ENCODE measurements around the gene FAM120B. TPM values are rescaled to one million over a fixed set of nuclear protein-coding genes. Genes with fewer than 3 reads are reported as not detected.
"Not testable (repeated sequence)": the region's sequence is repeated elsewhere in the genome, so short reads cannot be mapped to it uniquely, and the experiment has no call there.

Gene FAM120B
- total RNA-seq, 1 donor from 2014 or later, result 57.5 TPM

DNA sequence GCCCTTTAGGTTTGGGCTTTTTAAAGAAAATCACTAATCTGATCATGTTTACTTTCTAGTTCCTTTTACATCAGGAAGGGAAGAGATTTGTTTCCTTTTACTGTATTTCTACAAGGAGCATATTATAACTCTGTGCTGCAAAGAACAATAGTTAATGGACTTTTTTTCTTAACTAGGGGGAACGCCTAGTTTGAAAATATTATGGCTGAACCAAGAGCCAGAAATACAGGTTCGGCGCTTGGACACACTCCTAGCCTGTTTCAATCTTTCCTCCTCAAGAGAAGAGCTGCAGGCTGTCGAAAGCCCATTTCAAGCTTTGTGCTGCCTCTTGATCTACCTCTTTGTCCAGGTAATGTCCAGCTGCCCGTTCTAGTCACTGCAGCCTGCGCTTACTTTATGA, 41.4 kb downstream of the FAM120B start:
- FAIRE-seq (no peak), DNase-seq (ENCODE audit: low spot score in 2 of 2) (no peak)

DNA sequence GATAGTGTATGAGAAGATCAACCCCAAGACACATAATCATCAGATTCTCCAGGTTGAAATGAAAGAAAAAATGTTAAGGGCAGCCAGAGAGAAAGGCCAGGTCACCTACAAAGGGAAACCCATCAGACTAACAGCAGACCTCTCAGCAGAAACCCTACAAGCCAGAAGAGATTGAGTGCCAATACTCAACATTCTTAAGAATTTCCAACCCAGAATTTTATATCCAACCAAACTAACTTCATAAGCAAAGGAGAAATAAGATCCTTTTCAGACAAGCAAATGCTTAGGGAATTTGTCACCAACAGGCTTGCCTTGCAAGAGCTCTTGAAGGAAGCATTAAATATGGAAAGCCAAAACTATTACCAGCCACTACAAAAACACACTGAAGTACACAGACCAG, 44.9 kb downstream of the FAM120B start:
- DNase-seq (ENCODE audit: low spot score in 2 of 2); FAIRE-seq: not testable (repeated sequence)

DNA sequence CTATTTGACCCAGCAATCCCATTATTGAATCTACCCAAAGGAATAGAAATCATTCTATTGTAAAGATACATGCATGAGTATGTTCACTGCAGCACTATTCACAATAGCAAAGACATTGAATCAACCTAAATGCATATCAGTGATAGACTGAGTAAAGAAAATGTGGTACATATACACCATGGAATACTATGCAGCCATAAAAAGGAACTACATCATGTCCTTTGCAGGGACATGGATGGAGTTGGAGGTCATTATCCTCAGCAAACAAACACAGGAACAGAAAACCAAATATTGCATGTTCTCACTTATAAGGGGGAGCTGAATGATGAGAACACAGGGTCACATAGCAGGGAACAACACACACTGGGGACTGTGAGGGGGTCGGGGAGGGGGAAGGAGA, 48.6 kb downstream of the FAM120B start:
- DNase-seq (ENCODE audit: low spot score in 2 of 2); FAIRE-seq: not testable (repeated sequence)

DNA sequence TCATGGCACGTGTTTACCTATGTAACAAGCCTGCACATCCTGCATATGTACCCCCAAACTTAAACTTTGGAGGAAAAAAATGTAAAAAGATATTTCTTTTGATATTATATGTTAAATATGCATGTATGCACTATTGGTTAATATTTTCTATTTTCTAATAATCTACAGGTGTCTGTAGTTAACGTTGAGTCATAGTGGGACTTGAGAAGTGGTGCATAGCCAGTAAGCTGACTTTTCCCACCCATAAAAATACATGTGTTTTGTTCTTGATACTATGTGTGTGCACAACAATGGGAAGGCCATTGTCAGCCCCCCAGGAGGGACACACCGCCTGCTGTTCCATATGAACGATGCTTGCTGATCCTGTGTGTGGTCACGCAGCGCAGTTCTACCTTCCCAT, 49.1 kb downstream of the FAM120B start:
- FAIRE-seq (no peak), DNase-seq (ENCODE audit: low spot score in 2 of 2) (no peak)

DNA sequence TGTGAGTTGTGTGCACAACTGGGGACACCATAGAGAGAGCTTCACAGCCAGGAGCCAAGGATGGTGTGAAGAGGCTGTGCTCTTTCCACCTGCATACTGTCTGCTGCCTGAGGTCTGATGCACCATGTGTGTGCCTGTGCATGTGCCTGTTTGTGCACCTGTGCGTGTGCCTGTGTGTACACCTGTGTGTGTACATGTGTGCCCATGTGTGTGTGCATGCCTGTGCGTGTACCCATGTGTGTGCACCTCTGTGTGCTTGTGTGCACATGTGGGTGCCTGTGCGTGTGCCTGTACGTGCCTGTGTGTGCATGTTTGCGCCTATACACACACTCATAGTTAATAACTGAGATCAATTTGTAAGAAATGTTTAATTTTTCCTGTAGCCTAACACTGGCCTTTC, 51.3 kb downstream of the FAM120B start:
- DNase-seq (ENCODE audit: low spot score in 2 of 2) (no peak), FAIRE-seq (no peak)

DNA sequence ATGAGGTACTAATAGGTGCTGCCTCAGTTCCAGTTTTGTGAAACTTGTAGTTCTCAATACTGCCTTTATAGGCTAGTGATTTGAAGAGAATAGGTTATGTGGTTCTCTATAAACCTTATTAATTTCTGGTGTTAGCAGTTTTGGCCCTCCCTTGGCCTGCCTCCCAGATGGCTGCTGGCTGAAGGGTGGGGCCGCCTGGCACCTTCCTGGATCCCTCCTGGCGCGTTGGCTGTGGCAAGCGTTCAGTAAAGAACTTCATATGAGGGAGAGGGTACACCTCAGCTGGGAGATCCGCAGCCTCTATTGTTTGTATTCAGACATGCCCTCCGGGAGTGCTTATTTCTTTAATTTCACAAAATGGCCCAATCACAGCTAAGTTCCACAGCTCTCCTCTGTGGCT, 51.9 kb downstream of the FAM120B start:
- no peak for FAIRE-seq
- DNase-seq (ENCODE audit: low spot score in 2 of 2), result no peak

DNA sequence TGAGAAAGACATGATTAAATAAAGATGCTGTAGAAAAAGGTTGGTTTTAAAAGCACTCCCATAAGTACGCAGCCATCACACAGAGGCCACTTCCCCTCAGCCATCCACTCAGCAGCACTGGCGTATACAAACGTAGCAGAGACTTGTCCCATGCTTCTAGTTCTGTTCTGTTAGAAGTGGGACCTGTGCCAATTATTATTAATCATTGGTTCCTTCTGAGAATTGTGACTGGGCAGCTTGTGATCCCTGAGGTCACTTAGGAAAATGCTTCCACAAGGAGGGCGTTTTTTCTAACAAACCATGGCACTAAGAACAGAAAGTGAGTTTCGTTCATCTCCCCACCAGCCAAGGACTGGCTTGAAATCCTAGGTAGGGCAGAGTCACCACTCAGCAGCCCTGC, 53.9 kb downstream of the FAM120B start:
- FAIRE-seq, result no peak
- no peak for DNase-seq (ENCODE audit: low spot score in 2 of 2)

DNA sequence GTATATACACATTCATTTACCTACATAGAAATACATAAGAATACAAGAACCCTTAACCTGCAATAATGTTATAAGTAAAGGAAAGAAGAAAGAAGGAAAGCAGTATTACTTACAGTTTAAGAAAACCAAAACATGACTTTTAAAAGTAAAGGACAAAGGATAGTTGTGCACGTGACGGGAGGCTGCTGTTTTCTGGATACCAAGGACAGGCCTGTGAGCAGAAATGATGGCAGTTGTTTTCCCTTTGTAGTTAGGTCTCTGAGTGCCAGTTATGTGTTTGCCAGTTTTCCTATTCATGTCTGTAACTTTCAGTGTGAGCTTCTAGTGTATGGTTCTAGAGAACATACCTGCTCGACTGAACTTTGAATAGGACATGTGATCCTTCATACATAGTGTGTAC, 54.8 kb downstream of the FAM120B start:
- DNase-seq (ENCODE audit: low spot score in 2 of 2) (no peak), FAIRE-seq (no peak)

DNA sequence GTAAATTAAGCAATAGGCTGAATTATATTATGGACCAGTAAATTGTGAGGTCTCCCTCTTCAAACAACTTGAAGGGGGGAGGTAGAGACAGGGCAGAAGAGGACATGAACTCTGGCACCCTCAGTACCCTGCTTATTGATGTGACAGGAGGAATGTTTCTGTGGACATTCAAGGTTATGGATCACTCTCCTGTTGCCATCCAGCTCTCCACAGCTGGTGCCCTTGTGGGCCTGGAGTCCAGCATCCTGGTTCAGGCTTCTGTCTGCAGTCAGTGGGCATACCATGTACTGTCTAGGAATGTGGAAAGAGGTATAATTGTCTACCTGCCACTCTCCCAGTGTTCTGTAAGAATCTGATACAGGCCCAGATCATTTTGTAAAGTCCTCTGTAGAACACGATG, 55.6 kb downstream of the FAM120B start:
- DNase-seq (ENCODE audit: low spot score in 2 of 2), result no peak
- FAIRE-seq, result no peak

DNA sequence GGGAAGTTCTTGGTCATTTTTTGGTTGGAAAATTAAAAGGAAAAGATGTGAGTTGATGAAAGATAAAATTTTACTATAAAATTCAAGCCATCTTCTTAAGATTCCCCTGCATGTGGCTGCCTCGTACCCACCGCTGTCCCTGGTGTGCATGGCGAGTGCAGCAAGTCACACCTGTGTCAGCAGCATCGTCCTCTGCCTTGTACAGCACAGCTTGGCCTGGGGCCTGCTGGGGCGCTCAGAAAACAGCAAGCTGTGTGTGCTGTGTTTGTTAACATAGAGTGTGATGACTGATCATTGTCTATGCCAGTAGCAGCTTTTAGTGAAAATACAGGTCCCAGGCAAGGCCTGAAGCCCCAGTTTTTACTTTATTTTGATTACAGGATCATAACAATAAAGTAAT, 56.7 kb downstream of the FAM120B start:
- no peak for FAIRE-seq

DNA sequence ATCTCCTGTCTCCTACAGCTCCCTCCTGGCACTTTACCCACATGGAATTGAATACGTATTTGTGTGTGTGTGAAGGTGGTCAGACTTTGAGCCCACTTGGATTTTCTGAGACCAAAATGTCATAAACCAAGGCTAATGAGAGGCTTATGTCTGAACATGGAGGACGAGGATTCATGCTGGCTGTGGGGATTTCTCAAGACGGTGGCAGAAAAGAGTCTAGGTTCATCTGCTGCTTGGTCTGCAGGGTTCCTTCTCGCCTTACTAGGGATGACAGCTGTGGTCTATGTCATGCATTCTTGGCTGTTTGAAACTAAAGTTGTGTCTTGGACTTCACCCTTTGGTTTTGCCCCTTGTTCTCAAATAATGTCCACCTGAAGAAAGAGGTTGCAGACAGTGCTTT, 58.6 kb downstream of the FAM120B start:
- FAIRE-seq (no peak), DNase-seq (ENCODE audit: low spot score in 2 of 2) (no peak)

More for the DNA sequence above, 56.7 kb downstream of the FAM120B start:
- no peak for DNase-seq (ENCODE audit: low spot score in 2 of 2)

DNA sequence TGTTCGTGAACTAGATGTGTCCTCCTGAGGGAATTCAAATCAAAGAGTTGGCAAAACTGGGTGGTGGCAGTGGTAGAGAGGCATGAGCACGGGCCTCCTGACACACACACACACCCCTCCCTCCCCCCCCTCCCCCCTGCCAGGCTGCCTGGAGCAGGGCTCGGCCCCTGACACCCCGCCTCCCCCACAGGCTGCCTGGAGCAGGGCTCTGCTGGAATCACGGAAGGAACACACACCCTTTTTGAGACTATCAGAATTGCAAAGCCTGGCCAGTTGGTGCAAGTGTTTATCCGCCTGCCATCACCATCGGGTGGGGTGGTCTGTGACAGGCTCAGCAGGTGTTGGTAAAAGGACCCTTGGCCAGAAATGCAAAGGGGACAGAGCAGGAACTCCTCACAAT, 59.0 kb downstream of the FAM120B start:
- DNase-seq (ENCODE audit: low spot score in 2 of 2) (no peak), FAIRE-seq (no peak)

DNA sequence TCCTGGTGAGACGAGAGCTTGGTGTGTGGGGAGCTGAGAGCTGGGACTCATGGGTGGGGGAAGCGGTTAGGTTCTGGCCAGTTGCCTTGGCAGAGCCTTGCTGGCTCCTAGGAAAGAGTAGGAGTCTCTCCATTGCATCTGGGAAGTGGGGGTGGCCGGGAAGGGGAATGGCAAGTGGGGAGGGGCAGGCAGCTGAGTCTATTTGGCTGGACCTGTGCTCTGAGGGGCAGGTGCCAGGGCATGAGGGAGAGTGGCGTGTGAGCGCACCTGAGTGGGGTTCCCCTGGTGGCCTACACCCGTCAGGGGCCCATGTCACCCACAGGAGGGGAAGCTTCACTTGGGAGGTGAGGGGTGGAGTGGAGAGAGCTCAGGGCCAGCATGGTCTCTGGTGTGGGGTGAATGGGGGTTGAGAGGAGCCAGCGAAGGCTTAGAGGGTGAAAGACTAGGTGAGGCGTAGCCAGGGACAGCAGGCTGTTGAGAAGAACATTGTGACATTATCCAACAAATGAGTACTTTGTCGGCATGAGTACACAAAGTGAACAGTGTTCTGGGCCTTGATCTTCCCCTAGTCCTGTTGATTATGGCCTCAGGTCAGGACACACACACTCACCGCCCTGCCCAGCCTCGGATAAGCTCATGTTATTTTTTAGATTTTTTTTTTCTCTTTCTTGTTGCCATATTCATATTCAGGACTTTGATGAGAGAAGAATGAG, 59.8 kb downstream of the FAM120B start:
- no peak for FAIRE-seq
- DNase-seq (ENCODE audit: low spot score in 2 of 2), result peak in 1 of 2 donors; percentile 54

DNA sequence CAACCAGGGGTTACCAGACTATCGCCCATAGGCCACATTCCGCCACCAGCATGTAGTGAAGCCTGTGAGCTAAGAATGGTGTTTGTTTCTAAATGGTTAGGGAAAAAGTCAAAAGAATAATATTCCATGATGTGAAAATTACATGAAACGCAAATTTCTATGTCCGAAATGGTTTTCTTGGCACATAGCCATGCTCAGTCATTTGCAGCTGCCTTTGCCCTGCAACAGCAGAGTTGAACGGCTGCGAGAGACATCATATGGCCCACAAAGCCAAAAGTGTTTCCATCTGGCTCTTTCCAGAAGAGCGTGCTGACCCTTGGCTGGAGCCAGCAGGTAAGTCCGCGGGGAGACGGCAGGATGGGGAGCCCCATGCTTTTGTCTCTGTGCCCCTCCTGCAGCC, 60.7 kb downstream of the FAM120B start:
- FAIRE-seq (no peak), DNase-seq (ENCODE audit: low spot score in 2 of 2) (no peak)

DNA sequence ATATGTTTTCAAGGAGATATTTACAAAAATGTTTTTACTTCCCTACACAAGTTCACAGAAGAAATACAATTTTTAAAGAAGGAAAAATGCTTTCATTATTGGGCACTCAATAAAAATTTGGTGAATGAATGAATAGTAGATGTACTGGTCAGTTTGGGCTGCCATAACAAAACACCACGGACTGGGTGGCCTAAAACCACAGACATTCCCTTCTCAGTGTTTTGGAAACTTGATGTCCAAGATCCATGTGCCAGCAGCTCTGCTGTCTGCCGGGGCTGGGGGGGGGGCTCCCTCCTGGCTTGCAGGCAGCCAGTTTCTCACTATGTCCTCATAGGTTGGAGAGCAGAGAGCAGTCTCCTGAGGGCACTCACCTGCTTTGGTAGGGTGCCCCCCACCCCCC, 62.0 kb downstream of the FAM120B start:
- no peak for DNase-seq (ENCODE audit: low spot score in 2 of 2)
- FAIRE-seq, result no peak

DNA sequence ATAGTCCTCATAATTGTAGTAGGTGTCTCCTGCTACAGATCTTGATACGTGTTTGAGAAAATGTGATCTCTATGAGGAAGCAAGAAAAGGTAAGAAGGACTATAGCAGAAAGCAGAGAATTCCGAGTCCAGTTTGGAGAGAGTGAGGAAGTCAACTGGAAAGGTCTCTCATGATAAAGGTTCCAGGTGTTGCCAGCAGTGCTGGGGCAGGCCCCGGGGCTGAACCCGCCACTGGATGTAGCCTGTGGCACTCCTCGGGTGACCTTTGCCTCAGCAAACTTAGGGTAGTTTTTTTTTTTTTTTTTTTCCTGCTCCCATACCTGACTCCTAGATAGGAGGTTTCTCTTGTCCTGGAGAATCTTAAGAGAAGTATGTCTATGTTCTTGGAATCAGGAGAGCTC, 62.8 kb downstream of the FAM120B start:
- FAIRE-seq, result no peak
- no peak for DNase-seq (ENCODE audit: low spot score in 2 of 2)

DNA sequence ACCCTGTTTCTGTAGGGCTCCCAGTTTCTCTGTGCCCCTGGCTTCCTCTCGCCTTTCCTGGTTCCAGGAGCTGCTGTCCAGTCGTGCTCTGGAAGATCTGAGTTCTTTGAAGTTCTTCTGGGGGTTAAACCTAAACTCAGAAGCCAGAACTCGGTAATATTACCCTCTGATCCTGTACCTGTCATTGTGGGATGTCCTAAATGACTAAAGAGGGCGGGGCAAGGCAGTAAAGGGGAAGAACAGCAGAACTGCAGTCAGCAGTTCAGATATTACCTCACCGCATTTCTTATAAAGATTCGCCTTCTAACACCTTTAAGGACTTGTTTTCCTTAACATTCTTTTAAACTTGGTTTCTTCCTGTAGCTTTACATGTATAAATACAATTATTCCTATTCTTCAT, 63.9 kb downstream of the FAM120B start:
- DNase-seq (ENCODE audit: low spot score in 2 of 2) (no peak), FAIRE-seq (no peak)

DNA sequence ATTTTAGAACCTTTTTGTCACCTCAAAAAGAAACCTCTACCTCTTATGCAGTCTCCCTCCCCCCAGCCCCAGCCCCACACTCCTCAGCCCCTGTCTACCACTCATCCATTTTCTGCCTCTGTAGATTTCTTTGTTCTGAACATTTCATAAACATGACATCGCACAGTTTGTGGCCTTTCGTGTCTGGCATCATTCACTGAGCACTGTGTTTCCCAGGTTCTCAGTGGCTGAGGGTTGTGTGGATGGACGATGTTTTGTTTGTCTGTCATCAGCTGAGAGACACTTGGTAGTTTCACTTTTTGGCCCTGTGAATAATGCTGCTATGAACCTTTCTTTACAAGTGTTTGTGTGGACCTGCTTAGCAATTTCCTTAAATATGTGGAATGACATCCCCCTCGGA, 64.5 kb downstream of the FAM120B start:
- FAIRE-seq (no peak), DNase-seq (ENCODE audit: low spot score in 2 of 2) (no peak)

DNA sequence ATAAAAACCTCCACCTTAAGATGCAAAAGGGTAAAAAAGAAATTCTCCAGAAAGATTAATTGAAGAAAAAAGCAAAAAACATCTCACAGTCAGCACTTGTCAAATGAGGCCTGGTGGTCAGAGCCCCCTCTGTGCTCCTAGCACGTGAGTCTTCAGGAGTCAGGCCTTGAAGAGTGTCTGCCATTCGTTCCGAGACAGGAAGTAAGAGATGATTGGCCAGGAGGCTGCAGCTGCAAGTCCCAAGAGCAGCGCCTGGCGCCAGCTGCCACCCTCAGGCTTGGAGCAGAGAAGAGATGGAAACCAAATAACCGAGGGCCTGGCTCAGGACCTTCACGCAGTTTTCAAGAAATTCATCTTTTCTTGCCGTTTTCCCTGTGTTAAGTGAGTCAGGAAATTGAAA, 65.0 kb downstream of the FAM120B start:
- FAIRE-seq (no peak), DNase-seq (ENCODE audit: low spot score in 2 of 2) (peak; percentile 46 to 49)

DNA sequence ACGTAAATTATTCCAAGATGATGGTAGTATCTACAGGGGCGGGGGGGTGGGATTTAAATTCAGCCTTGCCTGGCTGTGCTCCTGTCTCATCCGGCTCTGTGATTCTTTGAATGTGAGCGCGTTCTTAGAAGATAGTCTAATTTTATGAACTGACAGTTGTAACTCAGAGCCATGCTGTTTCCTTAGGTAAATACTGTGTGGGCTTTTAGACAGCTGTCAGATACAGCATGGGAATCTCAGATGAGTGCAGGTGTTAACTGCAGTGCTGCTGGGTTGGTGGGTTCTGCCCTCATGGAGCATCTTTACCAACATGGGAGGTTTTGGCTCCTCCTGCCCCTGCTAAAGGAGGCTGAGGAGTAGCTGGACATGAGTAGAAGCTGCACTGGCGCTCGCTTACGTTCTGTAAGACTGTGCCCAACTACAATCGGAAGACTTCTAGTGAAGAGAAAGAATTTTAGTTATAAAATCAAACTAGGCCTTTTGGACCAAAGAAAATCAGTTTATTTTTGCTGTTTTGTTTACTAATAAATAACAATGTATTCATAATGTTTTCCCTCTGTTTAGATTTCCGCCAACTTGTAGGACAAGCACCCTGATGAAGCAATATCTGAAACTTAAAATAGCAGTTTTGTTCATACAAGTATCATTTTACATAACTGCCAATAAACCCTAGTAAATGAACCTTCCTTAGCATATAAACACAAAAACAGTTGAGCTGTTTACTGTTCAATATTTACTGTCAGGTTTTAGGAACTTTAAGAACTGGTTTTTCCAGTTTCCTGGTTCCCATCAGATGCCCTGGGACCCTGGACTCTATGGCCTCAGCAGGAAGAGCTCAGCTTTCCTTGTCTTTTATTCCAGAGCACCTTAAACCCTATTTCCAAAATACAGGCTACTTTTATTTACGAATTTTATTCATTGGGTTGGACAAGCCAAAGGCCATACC, 66.1 kb downstream of the FAM120B start:
- no peak for DNase-seq (ENCODE audit: low spot score in 2 of 2)

DNA sequence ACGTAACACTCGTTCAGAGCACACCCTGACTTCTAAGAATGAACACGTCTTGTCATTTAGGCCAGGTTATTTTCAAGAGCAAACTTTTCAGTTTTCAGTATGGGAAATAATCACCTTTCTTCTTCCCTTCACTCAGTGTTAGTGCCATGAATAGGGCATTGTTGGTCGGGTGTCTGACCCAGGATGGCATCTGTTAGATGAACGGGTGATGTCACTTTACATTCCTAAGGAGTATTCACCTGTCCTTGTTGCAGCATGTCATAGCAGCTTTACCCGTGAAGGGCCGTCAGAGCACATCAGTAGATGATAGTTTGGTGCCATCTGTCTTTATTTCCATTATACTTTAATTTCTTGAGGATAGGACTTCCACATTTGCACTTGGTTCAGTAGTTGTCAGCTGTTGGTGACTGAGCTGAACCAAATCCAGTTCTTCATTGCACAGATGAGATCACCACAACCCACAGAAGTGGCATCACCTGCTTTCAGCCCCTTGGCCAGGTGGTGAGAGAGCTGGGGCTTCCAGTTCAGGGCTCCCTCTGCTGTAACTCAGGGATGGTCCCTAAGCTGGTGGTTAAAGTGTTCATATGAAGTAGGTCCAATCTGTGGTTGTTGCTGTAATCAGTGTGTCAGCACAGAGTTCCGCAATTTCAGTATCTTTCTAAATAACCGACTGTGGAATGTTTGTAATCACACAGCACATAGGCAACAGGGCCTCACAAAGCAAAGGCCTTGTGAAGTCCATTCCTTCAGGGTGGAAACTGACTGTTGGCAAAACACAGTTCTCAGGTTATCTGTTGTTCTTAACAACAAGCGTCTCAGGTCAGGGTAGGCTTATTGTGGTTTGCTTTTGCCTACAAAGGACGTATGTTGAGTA, 68.2 kb downstream of the FAM120B start:
- DNase-seq (ENCODE audit: low spot score in 2 of 2) (no peak), FAIRE-seq (no peak)

More for the DNA sequence above, 66.1 kb downstream of the FAM120B start:
- no peak for FAIRE-seq
